Uterus (tissue), 2 donors: Measurements from ENCODE around the gene PCDH9.

Source experiments
- CTCF ChIP-seq, 4 experiments: fragments of 200-600 bp in 2 of 4; fragments of 450-650 bp in 2 of 4; sonication (generic) in 2 of 4; IDR thresholded peaks; one replicate each; pipeline ENCODE4 v1.5.1; 2016 to 2019; ENCODE audit warnings: antibody characterized with exemption in 4 of 4, mild to moderate bottlenecking in 2 of 4, moderate library complexity in 1 of 4
- POLR2A ChIP-seq, 2 donors: fragments of 450-650 bp; IDR thresholded peaks; one replicate each; pipeline ENCODE4 v1.6.1; 2016; ENCODE audit warnings: antibody characterized with exemption in 2 of 2, mild to moderate bottlenecking in 1 of 2, moderate library complexity in 1 of 2

- TF ChIP-seq CTCF (IDR thresholded peaks at IDR 0.05) = no peak
- no peak for TF ChIP-seq POLR2A (IDR thresholded peaks at IDR 0.05)
Measured at GRCh38 chr13:67119481-67119894, 110.6 kb downstream of the PCDH9 start.
